Uterus (tissue), 2 donors: ENCODE data around the gene PACRG.

Experiments used
- CTCF ChIP-seq, 4 experiments: fragments of 200-600 bp in 2 of 4; fragments of 450-650 bp in 2 of 4; sonication (generic) in 2 of 4; IDR thresholded peaks; one replicate each; pipeline ENCODE4 v1.5.1; 2016 to 2019; ENCODE audit warnings: antibody characterized with exemption in 4 of 4, mild to moderate bottlenecking in 2 of 4, moderate library complexity in 1 of 4
- POLR2A ChIP-seq, 2 donors: fragments of 450-650 bp; IDR thresholded peaks; one replicate each; pipeline ENCODE4 v1.6.1; 2016; ENCODE audit warnings: antibody characterized with exemption in 2 of 2, mild to moderate bottlenecking in 1 of 2, moderate library complexity in 1 of 2

DNA sequence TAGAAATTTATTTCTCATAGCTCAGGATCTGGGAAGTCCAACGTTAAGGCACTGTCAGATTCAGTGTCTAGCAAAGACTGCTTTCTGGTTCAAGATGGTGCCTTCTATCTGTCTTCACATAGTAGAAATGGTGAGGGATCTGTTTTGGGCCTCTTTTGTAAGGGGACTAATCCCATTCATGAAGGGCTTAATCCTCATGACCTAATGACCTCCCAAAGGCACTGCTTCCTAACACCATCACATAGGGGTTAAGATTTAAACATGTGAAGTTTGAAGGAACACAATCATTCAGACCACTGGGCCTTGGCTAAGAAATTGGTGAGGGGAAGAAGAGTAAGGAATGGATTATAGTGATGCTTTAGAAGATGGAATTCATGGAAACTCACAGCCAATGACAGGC is 237.6 kb downstream of the PACRG start:
- no peak for TF ChIP-seq POLR2A (IDR thresholded peaks at IDR 0.05)
- TF ChIP-seq CTCF (IDR thresholded peaks at IDR 0.05): no peak
